Esophagus muscularis mucosa (tissue), 4 donors: ENCODE measurements around the gene TRAF1. TPM values are rescaled to one million over a fixed set of nuclear protein-coding genes. Genes with fewer than 3 reads are reported as not detected.

Experiments
- DNase-seq: peaks from one replicate; pipeline ENCODE4 v3.0.0-alpha.2; 2017; ENCODE audit errors: extremely low spot score
- H3K27ac ChIP-seq, 4 donors: fragments of 200-600 bp; sonication (generic); replicated peaks in 1 of 4; 1 replicate in 3 of 4; 2 replicates in 1 of 4; pipeline ENCODE4 v1.5.1; 2016 to 2019; ENCODE audit warnings: mild to moderate bottlenecking in 1 of 4
- H3K27me3 ChIP-seq, 4 donors: fragments of 200-600 bp; sonication (generic); one replicate each; pipeline versions ENCODE4 v1.5.1 to v1.6.0; 2016 to 2019
- H3K36me3 ChIP-seq, 4 donors: fragments of 200-600 bp; sonication (generic); one replicate each; pipeline ENCODE4 v1.5.1; 2016 to 2019
- H3K4me1 ChIP-seq, 4 donors: fragments of 200-600 bp; sonication (generic); one replicate each; pipeline ENCODE4 v1.5.1; 2016 to 2019
- H3K4me3 ChIP-seq, 4 donors: fragments of 200-600 bp; sonication (generic); 1 replicate in 2 of 4; 2 replicates in 2 of 4; pipeline ENCODE4 v1.5.1; 2016 to 2019; ENCODE audit warnings: mild to moderate bottlenecking in 4 of 4, moderate library complexity in 1 of 4
- H3K9me3 ChIP-seq, 4 donors: fragments of 200-600 bp; sonication (generic); 1 replicate in 3 of 4; 2 replicates in 1 of 4; pipeline ENCODE4 v1.5.1; 2016 to 2019
- EP300 ChIP-seq: sonication (generic); formaldehyde crosslinking; IDR thresholded peaks from one replicate; pipeline ENCODE4 v1.6.1; 2017; ENCODE audit warnings: antibody characterized with exemption
- POLR2A ChIP-seq: fragments of 450-650 bp; IDR thresholded peaks from one replicate; pipeline ENCODE4 v1.6.1; 2017; ENCODE audit warnings: antibody characterized with exemption, moderate library complexity, mild to moderate bottlenecking, low read depth
- POLR2AphosphoS5 ChIP-seq, 2 donors: sonication (generic); formaldehyde crosslinking; IDR thresholded peaks; one replicate each; pipeline ENCODE4 v1.6.1; 2017; ENCODE audit warnings: antibody characterized with exemption in 2 of 2
- WGBS: methylation state at CpG from one replicate; pipeline ENCODE4 v1.1.5; 2018; 5-methylcytosine and 5-hydroxymethylcytosine counted together
- intact Hi-C: fragments of 100-400 bp; cut with DNase I; formaldehyde crosslinking; loops from one replicate; pipeline ENCODE4 v1.15.1; 2023
- total RNA-seq, 4 donors: library from RNA; depleted of rRNA; stranded (reverse); fragments of >200 nt; gene quantifications; one replicate each; pipeline versions ENCODE4 v1.1.0 to v1.2.1, GENCODE V29; 2016
- TF ChIP-seq, protein P1 (sequence below), 3 experiments: fragments of 200-600 bp in 2 of 3; fragments of 450-650 bp in 1 of 3; sonication (generic) in 2 of 3; IDR thresholded peaks; one replicate each; pipeline ENCODE4 v1.5.1; 2017 to 2019; ENCODE audit warnings: antibody characterized with exemption in 3 of 3, mild to moderate bottlenecking in 2 of 3, moderate library complexity in 1 of 3

TRAF1 gene
- total RNA-seq, 4 donors from 2014 or later = 4.0 to 7.4 (median 5.5) TPM

DNA sequence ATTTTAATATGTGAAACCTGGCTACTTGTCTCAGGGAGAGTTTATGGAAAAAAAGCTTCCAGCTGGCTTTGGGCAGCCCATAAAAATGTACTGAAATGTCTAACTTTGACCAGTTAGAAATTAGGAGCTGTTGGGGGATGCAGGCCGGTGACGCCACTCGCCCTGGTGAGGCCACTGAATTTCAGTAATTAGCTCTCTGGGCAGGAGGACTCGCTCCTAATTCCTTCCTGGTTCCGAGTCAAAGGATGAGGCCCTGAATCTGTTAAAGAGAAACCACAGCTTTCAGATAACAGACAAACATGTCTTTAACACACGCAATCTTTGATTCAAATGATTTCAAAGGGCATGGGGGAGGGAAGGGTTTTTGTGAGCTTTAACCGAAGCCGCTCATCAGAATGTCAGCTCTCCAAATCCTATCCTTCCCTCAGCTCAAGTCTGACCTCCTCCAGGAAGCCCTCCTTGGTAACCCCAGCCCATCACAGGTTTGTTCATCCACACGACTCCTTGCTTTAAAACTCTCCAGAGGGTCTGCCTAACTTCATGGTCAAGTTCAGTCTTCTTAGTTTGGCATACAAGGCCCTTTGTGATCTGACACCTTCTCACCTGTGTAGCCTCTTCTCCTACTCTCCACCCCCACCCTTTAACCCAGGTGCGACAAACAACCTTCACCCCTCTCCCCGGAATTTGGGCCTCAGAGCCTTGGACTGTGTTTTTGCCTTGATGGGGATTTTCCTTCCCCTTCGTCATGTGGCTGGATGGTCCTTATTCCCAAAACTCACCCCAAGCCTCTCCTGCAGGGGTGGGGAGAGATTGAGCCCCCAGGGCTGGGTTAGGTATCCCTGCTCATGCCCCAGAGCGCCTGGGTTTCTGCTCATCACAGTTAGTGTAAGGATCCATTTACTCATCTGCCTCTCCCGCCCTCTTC lies 36.0 kb downstream of the TRAF1 start:
- WGBS = 74% methylated on average over 14 of the region's 14 CpGs
- intact Hi-C loops = no loop called here
- DNase-seq = no peak
- Histone ChIP-seq H3K36me3 (no peaks in the 10 kb centered on the region), H3K27me3 (no peaks in the 10 kb centered on the region), H3K27ac (peak overlapping the region; percentile 59 to 68 (median 65)), H3K9me3 (no peaks in the 10 kb centered on the region), H3K4me1 (peaks cover 9 to 40% (median 36%) of the 10 kb centered on the region in 4 donors), H3K4me3 (no peak overlapping the region)
- TF ChIP-seq, protein P1, sequence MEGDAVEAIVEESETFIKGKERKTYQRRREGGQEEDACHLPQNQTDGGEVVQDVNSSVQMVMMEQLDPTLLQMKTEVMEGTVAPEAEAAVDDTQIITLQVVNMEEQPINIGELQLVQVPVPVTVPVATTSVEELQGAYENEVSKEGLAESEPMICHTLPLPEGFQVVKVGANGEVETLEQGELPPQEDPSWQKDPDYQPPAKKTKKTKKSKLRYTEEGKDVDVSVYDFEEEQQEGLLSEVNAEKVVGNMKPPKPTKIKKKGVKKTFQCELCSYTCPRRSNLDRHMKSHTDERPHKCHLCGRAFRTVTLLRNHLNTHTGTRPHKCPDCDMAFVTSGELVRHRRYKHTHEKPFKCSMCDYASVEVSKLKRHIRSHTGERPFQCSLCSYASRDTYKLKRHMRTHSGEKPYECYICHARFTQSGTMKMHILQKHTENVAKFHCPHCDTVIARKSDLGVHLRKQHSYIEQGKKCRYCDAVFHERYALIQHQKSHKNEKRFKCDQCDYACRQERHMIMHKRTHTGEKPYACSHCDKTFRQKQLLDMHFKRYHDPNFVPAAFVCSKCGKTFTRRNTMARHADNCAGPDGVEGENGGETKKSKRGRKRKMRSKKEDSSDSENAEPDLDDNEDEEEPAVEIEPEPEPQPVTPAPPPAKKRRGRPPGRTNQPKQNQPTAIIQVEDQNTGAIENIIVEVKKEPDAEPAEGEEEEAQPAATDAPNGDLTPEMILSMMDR (IDR thresholded peaks at IDR 0.05) = no peak
- TF ChIP-seq EP300 (no peak), POLR2A (no peak), POLR2AphosphoS5 (IDR thresholded peaks at IDR 0.05) (no peak)

DNA sequence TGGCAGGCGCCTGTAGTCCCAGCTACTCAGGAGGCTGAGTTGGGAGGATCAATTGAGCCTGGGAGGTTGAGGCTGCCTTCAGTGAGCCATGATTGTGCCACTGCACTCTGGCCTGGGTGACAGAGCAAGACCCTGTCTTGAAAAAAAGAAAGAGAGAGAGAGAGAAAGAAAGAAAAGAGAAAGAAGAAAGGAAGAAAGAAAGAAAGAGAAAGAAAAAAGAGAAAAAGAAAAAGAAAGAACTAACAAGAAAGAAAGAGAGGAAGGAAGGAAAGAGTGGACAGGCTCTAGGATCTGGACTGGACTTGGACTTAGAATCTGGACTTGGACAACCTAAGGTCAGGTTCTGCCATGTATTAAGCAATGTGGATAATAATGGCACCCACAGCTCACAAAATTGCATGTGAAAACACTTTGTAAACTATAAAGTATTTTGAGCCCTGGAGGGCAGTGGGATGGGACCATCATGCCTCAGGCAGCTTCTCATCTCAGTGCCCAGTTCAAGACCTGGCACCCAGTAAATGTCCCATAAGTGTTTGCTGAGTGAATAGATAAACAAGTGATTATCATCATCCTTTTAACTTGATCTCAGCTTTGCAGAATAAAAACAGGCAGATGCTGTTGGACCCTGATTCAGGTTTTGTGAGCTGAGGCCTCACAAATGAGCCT lies 36.9 kb downstream of the TRAF1 start:
- TF ChIP-seq, protein P1 (IDR thresholded peaks at IDR 0.05) = no peak
- TF ChIP-seq POLR2A (no peak), EP300 (no peak), POLR2AphosphoS5 (IDR thresholded peaks at IDR 0.05) (no peak)
- 94% methylated on average over 1 of the region's 1 CpG for WGBS
- Histone ChIP-seq H3K27ac (peak overlapping the region; percentile 59 to 68 (median 65)), H3K4me3 (no peak overlapping the region), H3K4me1 (peaks cover 8 to 37% (median 29%) of the 10 kb centered on the region in 4 donors), H3K36me3 (no peaks in the 10 kb centered on the region), H3K9me3 (no peaks in the 10 kb centered on the region), H3K27me3 (no peaks in the 10 kb centered on the region)
- intact Hi-C loops = no loop called here
- no peak for DNase-seq

DNA sequence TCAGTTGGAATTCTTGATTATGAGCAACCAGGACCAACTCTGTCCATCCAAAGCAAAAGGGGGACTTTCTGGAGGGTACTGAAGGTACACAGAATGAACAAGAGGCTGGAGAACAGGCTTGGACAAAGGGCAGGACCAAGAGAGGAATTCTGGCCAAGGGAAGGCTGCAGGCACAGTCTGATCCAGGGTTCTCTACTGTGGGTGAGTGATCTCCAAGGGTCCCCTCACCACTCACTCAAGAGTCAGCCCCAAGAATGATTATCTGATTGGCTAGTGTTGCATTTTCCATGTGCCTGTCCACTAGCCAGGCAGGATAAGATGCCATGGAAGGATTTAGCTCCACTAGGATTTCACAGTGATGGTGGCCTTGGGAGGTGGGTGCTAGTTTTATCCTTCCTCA lies 38.0 kb downstream of the TRAF1 start:
- Histone ChIP-seq H3K4me3 (no peak overlapping the region), H3K36me3 (no peaks in the 10 kb centered on the region), H3K27me3 (no peaks in the 10 kb centered on the region), H3K27ac (no peak overlapping the region), H3K9me3 (no peaks in the 10 kb centered on the region), H3K4me1 (peaks cover 0 to 27% (median 18%) of the 10 kb centered on the region in 4 donors)
- intact Hi-C loops = no loop called here
- no peak for DNase-seq
- TF ChIP-seq, protein P1 (IDR thresholded peaks at IDR 0.05) = no peak
- TF ChIP-seq POLR2A (no peak), EP300 (no peak), POLR2AphosphoS5 (IDR thresholded peaks at IDR 0.05) (no peak)

DNA sequence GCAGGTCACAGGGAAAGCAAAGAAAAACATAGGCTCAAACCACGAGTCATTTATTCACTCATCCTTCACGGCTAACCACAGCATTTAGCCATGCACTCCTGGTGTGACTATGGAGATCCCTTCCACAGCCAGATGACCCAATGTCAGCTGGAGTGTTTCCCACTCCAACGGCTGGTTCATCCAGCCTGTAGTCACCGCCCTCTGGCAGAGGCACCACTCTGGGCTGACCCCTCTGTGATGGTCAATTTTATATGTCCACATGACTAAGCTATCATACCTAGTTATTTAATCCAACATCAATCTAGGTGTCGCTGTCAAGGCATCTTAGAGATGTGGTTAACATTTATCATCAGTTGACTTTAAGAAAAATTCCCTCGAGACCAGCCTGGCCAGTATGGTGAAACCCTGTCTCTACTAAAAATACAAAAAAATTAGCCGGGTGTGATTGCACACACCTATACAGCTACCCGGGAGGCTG lies 40.1 kb downstream of the TRAF1 start:
- DNase-seq = no peak
- WGBS = 62% methylated on average over 8 of the region's 8 CpGs
- H3K27me3 ChIP-seq = no peaks in the 10 kb centered on the region
- H3K4me3 ChIP-seq = no peak overlapping the region
- no peaks in the 10 kb centered on the region for H3K9me3 ChIP-seq
- peaks cover 0 to 27% (median 13%) of the 10 kb centered on the region in 4 donors for H3K4me1 ChIP-seq
- TF ChIP-seq POLR2A = no peak
- TF ChIP-seq POLR2AphosphoS5 (IDR thresholded peaks at IDR 0.05) = peak; percentile 10 to 25
- no peak for TF ChIP-seq EP300
- TF ChIP-seq, protein P1 (IDR thresholded peaks at IDR 0.05) = no peak
- no peaks in the 10 kb centered on the region for H3K36me3 ChIP-seq
- intact Hi-C loops = no loop called here
- H3K27ac ChIP-seq = peak overlapping the region in 2 of 4 donors; percentile 27
